Measurements from ENCODE around the gene WNT5B.

The WNT5B gene

DNA sequence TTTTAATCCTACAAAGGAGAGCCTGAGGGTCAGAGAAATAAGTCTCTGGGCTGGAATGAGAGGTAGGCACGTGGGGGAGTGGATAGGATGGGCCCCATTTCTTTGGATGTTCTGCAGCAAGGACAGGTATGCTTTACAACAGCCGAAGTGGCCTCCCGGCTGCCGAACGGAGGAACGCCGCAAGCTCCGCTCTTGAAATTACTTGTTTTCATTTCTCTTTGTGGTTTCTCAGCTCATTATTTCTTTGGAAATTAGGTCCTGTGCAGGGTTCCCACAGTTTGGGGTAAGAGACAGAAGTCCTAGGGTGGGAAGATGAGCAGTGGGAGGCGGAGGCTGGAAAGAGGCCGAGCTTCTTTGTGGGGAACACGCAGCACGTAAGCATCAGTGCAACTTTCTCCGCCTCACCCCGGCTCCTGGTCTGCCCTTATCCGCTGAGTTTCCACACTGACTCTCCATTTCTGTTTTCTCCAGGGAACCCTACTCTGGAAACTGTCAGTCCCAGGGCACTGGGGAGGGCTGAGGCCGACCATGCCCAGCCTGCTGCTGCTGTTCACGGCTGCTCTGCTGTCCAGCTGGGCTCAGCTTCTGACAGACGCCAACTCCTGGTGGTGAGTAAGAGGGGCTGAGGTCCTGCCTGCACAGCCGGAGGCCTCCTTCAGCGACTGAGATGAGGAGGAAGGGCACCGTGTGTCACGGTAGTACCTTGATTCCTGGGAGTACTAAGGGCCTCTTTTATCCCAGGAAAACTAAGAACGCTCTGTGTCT, 2.0 kb downstream of the WNT5B start:
- no peak for DNase-seq

DNA sequence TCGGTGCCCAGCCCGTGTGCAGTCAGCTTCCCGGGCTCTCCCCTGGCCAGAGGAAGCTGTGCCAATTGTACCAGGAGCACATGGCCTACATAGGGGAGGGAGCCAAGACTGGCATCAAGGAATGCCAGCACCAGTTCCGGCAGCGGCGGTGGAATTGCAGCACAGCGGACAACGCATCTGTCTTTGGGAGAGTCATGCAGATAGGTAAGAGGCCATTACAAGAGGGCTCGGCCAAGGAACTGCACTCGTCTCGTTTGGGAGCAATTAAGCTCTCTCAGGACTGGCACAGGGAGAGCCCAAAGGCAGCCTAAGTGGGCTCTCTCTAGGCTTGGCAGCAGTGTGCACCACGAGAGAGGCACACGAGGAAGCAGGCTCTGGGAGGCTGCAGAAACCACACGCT, 3.7 kb downstream of the WNT5B start:
- DNase-seq = no peak

DNA sequence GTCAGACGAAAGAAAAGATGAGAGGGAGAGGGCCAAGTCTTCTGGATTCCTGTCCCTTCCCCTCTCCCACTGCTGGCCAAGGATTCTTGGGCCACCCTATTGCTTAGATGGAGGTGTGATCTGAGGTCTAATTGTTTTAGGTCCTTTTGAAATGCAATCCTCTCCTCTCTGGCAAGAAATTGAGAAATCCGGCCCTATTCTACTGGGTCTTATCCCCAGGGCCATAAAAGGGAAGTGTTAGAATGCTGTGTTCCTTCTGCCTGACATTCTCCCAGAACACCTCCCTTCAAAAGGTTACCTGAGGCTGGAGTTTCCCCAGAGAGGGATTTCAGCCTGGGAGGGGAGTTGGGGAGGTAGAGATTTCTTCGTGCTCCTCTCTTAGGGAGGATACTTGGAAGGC, 4.4 kb downstream of the WNT5B start:
- no peak for DNase-seq

DNA sequence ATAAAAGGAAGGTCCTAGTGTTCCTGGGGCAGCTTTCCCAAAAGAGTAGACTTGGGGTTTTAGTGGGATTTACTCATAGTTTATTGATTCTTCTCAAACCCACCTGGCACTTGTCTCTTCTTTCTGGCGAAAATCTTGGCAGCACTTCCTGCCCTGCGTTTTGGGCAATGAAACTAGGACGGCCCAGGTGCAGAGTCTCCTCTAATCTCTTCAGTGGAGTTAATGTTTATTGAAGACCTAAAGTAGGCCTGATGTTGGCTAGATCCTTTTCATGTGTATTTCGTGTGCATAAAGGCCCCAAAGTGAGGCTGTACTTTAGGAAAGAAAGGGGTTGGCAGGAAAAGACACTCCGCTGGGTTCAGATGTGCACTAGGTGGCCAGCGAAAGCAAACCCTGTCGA, 5.1 kb downstream of the WNT5B start:
- DNase-seq = no peak

- DNase-seq = peak; percentile 15 to 44
Observed at GRCh38 chr12:1634590-1635191, 5.7 kb downstream of the WNT5B start.

DNA sequence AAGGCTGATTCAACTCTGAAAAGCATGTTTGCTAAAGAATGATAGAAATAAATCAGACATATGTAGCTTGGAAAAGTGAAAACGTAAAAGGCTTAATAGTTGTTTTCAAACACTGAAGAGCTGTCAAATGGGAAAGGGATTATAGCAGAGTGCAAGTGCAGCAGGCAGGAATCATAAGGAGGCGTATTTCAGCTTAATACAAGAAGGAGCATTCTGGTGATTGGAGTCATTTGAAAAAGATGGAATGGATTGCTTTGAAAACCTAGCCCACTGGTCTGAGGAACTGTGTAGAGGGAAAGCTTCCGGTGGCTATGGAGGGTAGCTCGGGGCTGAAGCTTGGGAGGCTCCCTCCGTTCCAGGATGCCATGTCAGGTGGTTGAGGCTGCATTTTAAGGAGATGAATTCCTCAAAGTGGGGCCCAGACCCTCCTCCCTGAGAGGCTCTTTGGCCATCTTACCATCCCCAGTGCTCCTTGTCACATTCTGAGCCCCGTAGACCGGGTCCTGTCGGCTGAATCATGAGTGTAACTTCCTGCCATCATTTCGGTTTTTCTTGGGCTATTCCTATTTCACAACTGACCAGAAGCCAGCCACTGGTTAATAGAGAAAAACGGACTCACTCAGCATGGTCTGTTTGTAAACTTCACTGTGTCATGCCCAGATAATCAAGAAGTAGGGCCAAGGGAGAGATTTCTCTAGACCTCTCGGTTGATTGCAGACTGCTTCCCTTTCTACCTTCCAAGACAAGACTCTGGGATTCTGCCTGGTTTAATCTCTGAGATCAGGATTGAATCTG, 6.5 kb downstream of the WNT5B start:
- DNase-seq = no peak

GRCh38 chr12:1638203-1638602, 9.2 kb downstream of the WNT5B start:
- no peak for DNase-seq

DNA sequence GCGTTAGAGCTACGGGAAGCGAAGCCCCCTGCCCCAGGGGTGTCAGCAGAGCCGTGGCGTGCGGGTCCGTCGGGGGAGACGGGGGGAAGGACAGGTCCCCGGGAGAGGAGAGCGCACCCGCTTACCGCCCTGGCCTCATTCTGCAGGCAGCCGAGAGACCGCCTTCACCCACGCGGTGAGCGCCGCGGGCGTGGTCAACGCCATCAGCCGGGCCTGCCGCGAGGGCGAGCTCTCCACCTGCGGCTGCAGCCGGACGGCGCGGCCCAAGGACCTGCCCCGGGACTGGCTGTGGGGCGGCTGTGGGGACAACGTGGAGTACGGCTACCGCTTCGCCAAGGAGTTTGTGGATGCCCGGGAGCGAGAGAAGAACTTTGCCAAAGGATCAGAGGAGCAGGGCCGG, 10.5 kb downstream of the WNT5B start:
- no peak for DNase-seq

DNA sequence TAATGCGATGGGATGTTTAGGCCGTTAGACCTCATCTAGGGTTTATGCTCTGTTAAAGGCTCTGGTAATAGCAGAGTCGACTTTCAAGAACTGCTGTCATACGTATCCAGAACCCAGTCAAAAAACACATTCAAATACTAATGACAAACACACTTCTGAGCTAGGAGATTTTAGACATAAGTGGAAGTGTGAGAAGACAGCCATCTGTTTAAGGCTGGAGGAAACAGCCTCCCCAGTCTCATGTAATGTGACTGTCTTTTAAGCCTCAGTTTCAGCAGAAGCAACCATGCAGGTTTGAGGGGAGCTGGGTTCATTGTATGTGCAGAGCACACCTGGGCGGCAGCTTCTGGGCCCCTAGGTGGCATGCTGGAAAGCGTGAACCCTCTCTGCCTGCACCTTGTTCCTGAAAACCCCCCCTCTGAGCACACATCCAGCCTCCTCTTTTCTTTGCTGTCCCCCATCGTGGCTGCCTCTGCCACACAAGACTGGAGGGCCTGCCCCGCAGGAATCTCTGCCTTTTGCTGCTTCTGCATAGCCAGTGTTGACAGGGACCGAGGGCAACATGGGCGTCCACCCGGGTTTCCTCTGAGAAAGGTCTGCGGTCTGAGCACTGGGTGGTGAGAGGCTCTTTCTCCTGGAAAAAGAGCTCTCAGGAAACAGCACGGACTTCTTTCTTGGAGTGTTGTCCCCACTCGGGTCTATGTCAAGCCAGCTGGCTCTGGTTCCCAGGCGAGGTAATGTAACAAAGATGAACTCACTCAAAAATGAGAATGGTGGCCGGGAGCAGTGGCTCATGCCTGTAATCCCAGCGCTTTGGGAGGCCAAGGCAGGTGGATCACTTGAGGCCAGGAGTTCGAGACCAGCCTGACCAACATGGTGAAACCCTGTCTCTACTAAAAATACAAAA, 11.6 kb downstream of the WNT5B start:
- no peak for DNase-seq

GRCh38 chr12:1642513-1642912, 13.5 kb downstream of the WNT5B start:
- DNase-seq = no peak

GRCh38 chr12:1643043-1643442, 14.0 kb downstream of the WNT5B start:
- DNase-seq = no peak

- no peak for DNase-seq
Observed at GRCh38 chr12:1643905-1644533, 15.0 kb downstream of the WNT5B start.

DNA sequence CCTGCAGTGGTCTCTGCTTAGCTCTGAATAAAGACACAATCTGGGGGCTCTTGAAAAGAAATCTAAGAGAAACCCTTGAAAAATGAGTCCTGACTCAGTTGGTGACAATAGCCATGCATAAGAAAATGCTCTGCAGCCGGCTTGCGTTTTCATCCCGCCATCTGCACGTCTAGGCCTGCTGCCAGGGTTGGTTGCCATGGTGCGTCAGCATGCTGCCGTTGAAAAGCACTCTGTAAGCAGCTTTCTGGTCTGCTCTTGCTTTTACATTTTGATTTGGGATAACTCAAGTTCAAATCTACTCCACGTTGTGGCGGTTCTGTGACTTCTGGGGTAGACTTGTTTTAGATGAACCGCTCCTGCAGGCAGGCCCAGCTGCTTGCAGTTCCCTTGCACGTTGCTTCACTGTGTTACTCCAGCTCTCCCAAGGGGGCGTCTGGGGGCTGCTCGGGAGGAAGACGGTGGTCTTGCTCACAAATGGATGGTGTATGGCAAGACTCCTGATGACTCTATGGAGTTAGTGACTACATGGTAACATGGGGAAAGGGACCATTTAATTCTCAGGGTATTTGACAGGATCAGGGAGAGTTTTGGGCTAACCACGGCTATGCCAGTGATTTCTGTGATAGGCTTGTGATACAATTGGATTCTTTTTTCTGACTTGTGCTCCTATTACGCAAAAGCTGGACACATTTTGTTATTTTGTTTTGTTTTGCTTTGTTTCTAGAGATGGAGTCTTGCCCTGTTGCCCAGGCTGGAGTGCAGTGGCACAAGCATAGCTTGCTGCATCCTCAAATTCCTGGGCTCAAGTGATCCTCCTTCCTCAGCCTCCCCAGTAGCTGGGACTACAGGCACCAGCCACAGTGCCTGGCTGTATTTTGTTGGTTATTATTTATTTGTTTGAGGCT, 15.8 kb downstream of the WNT5B start:
- peak in 1 of 2 donors; percentile 18 for DNase-seq

DNA sequence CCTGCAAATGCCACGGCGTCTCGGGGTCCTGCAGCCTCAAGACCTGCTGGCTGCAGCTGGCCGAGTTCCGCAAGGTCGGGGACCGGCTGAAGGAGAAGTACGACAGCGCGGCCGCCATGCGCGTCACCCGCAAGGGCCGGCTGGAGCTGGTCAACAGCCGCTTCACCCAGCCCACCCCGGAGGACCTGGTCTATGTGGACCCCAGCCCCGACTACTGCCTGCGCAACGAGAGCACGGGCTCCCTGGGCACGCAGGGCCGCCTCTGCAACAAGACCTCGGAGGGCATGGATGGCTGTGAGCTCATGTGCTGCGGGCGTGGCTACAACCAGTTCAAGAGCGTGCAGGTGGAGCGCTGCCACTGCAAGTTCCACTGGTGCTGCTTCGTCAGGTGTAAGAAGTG, 16.8 kb downstream of the WNT5B start:
- DNase-seq = no peak

DNA sequence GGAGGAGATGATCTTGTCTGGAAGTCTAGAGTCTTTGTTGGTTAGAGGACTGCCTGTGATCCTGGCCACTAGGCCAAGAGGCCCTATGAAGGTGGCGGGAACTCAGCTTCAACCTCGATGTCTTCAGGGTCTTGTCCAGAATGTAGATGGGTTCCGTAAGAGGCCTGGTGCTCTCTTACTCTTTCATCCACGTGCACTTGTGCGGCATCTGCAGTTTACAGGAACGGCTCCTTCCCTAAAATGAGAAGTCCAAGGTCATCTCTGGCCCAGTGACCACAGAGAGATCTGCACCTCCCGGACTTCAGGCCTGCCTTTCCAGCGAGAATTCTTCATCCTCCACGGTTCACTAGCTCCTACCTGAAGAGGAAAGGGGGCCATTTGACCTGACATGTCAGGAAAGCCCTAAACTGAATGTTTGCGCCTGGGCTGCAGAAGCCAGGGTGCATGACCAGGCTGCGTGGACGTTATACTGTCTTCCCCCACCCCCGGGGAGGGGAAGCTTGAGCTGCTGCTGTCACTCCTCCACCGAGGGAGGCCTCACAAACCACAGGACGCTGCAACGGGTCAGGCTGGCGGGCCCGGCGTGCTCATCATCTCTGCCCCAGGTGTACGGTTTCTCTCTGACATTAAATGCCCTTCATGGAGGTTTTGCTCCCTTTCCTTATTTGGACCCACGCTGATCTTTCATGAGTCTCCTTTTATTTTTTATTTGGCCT, 17.7 kb downstream of the WNT5B start:
- no peak for DNase-seq

DNA sequence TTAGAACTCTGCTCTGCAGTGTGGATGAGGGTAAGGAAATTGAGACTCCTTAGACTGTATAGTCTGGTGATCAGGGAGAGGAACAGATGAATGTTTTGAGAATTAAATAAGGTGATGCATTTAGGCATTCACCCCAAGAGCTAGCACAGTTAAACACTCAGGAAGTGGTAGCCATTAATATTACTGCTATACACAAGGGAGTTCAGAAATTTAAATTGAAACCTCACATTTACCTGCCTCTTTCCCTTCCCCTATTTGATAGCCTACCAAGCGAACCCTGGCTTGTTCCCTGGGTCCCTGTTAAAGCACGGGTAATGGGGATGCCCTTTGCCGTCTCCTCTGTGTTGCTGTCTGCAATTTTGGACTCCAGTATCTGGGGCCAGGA, 18.2 kb downstream of the WNT5B start:
- no peak for DNase-seq

GRCh38 chr12:1650260-1650977, 21.4 kb downstream of the WNT5B start:
- DNase-seq = no peak

- no peak for DNase-seq
Observed at GRCh38 chr12:1650978-1651361, 21.9 kb downstream of the WNT5B start.

DNA sequence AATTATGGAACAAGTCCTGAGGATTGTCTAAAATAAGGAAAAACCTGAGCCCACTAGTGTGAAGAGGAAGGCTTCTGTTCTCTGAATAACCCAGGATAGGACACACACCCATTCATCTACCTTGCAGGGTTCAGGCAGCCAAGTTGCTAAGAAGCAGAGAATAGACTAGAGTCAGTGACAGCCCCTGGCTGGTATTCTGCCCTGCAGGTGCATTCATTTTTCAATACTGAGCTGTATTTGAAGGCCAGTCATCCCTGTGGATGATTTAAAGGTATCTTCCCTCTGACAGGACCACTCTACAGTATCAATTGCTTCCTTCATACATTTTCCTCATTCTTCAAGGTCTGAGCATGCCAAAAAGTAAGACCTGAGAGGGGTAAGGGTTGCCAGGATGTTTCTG, 22.9 kb downstream of the WNT5B start:
- no peak for DNase-seq

- no peak for DNase-seq
Observed at GRCh38 chr12:1655225-1655788, 26.3 kb downstream of the WNT5B start.

Data from bone marrow (tissue), 2 donors.